KBM-7 (cell line): ENCODE results near the gene SGPP1.
"Not testable (repeated sequence)": the region's sequence is repeated elsewhere in the genome, so short reads cannot be mapped to it uniquely, and the experiment has no call there.

Experiments
- DNase-seq: peaks from one replicate; pipeline ENCODE4 v3.0.0-alpha.2; 2015
- in situ Hi-C: fragments of 300-500 bp; cut with MboI; formaldehyde crosslinking; loops from 2 replicates; pipeline ENCODE4 v1.14.3; 2020; ENCODE audit warnings: low sequenced_read_pairs, low pct_unique_long_range_greater_than_20kb, mixed read lengths

Gene SGPP1

DNA sequence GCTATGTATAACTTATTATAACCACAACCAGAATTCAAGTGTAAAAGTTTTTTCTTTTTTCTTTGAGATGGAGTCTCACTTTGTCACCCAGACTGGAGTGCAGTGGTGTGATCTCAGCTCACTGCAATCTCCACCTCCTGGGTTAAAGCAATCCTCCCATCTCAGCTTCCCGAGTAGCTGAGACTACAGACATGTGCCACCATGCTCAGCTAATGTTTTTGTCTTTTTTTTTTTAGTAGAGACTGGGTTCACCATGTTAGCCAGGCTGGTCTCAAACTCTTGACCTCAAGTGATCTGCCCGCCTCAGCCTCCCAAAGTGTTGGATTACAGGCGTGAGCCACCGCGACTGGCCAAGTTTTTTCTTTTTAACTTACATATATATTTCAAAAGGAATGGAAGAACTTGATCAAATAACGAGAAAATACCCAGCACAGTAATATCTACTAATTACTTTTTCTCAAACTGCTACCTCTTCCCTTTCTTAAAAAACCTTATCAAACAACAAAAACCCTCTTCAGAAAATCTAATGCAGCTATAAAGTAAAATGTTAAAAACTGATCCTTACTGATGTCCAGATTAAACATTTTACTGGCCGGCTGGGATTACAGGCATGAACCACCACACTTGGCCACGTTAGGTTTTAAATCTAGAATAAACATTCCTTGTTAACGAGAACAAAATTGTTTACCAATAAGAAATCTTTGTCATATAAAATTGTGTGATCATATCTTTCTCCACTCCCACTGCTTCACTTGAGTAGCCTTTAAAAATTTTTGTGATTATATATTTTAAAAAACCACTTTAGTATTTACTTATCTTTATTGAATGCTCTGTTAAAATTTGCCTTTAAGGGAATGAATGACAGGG, 44.9 kb downstream of the SGPP1 start:
- no peak for DNase-seq
- in situ Hi-C loops, result no loop called here

- in situ Hi-C loops, result no loop called here
- no peak for DNase-seq
Observed at GRCh38 chr14:63678536-63678935, 49.3 kb downstream of the SGPP1 start.

DNA sequence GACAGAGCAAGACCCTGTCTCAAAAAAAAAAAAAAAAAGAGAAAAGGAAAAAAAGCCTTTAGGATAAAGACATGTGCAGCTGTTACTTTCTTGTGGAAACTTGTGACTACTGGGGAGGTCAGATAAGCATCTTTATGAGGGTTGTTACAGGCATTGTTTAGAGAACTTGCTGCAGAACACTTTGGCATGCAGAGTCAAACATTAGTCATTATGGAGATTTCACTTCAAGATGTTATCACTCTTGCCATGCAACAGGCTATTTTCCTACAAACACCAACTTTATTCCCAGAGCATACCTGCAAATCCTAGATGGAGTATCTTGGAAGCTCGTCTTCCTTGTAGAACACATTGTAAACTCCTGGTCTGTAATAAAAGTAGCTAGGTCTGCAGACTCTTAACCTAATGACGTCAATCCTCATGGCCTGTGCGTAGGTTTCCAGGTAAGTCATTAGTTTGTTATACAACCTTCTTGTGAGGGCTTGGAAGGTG, 49.9 kb downstream of the SGPP1 start:
- in situ Hi-C loops, result no loop called here
- DNase-seq, result peak; percentile 44

DNA sequence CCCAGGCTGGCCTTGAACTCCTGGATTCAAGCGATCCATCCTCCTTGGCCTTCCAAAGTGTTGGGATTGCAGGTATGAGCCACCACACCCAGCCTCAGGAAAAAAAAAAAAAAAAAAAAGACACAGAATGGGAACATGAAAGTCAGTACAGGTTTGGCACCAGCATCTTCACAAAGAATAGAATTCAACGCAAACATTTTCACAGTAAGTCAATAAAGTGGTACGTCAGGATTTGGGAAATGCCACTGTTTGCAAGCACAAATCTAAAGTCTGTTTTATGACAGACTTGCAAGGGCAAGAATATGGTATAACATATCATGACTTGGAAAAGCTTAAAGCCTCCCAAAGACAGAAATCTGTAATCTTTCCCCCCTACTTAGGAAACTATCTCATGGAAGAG, 51.2 kb downstream of the SGPP1 start:
- in situ Hi-C loops, result no loop called here
- DNase-seq, result no peak

- in situ Hi-C loops, result no loop called here
- no peak for DNase-seq
Observed at GRCh38 chr14:63673886-63674497, 53.9 kb downstream of the SGPP1 start.

DNA sequence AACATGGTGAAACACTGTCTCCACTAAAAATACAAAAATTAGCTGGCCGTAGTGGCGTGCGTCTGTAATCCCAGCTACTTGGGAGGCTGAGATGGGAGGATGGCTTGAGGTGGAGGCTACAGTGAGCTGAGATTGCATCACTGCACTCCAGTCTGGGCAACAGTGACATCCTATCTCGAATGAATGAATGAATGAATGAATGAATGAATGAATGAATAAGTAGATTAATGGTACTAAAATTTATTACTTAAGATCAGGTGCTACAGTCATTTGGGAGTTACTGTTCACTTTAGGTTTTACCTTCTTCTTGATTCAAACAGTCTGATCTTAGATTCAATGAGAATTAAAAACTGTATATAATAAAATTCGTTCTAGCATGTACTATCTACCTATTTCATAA, 54.6 kb downstream of the SGPP1 start:
- in situ Hi-C loops, result no loop called here
- no peak for DNase-seq

- no peak for DNase-seq
Observed at GRCh38 chr14:63672417-63673180, 55.3 kb downstream of the SGPP1 start.

GRCh38 chr14:63671987-63672386, 55.9 kb downstream of the SGPP1 start:
- DNase-seq, result no peak

More at GRCh38 chr14:63672417-63673180, 55.3 kb downstream of the SGPP1 start:
- in situ Hi-C loops, result no loop called here

GRCh38 chr14:63670692-63671091, 57.2 kb downstream of the SGPP1 start:
- DNase-seq, result no peak
- in situ Hi-C loops, result no loop called here

More at GRCh38 chr14:63671987-63672386, 55.9 kb downstream of the SGPP1 start:
- in situ Hi-C loops, result no loop called here

DNA sequence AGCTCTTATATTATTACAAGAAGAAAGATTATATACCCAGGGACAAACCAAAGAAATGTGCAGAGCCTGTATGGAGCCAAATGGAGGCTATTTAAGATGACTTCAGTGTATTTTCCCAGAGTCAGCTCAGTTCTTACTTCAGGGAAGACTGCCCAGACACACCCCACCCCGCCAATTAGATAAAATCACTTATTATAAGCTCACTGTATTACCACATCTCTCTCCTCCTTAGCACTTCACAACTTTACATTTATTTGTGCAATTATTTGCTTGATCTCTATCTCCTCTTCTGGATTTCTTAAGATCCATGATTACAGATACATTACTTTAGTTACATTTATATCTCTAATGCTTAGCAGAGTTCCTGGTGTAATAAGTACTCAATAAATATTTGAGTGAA, 61.5 kb downstream of the SGPP1 start:
- in situ Hi-C loops, result no loop called here
- DNase-seq, result no peak

DNA sequence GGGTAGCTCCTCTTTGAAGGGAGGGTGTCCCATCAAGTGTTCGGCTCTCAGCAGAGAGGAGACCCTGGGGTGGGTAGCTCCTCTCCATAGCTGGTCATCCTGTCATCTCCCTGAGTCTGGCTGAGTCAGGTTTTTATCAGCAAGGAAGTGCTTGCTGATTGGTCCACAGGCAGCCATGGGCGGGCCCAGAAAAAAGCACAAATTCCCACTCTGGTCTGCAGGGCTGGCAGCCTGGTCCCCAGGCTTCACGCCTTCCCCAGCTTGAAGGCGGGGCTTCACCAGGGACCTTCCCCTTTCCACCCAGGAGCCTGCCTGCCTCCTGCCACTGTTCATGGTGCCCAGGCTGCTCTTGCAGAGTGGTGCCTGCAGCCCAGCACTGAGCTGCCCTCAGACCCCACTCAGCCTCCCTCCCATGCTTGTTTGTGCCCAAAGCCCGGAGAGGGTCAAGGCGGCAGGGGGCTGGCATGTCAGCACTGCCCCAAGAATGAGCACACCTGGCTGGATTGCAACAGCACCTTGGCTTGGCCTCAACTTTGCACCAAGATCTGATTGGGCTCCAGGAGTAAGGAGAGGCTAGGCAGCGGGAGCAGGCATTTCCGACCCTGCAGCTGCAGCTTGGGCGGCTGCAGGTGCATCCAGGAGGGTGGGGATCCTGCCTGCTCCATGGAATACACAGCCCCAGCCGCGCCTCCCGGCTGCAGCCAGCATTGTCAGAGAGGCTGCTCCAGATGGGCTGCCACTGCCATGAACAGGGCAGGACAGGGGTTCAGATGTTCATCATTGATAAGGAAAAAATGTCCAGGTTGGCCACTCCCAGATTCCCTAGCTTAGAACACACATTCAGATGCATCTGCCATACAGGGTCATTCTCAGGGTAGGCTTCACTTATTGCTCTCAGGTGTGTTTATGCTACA, 64.2 kb downstream of the SGPP1 start:
- no peak for DNase-seq
- in situ Hi-C loops, result no loop called here

DNA sequence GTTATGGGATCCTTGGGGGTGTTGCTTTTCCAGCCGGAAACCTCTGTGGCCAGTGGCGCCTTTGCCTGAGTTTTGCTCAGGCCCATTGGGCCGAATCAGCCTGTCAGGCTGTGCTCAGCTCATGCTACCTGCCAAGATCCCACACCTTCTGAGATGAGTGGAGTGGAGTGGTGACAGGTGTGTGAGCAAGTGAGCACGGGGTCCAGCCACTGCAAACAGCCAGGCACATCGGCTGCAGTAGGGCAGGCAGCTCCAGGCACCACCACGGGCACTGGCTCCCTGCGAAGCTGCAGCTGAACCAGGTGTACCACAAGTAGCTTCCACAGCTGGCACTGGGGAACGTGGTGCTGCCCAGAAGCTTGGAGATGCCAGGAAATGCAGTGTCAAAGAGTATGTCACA, 65.1 kb downstream of the SGPP1 start:
- in situ Hi-C loops, result no loop called here
- DNase-seq, result no peak

DNA sequence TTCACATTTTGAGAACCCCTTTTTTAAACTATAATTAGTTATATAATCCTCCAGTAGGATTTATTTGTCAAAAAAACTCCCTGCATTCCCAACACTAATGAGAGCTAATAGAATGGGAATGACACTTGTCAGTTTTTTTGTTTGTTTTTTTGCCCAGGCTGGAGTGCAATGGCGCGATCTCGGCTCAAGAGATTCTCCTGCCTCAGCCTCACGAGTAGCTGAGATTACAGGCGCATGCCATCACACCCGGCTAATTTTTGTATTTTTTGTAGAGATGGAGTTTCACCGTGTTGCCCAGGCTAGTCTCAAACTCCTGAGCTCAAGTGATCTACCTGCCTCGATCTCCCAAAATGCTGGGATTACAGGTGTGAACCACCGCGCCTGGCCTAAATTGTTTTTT, 66.0 kb downstream of the SGPP1 start:
- in situ Hi-C loops, DNase-seq: not testable (repeated sequence)

GRCh38 chr14:63659726-63660125, 68.1 kb downstream of the SGPP1 start:
- in situ Hi-C loops, result no loop called here
- DNase-seq, result no peak

- no peak for DNase-seq
- in situ Hi-C loops, result no loop called here
Observed at GRCh38 chr14:63656194-63656593, 71.7 kb downstream of the SGPP1 start.

DNA sequence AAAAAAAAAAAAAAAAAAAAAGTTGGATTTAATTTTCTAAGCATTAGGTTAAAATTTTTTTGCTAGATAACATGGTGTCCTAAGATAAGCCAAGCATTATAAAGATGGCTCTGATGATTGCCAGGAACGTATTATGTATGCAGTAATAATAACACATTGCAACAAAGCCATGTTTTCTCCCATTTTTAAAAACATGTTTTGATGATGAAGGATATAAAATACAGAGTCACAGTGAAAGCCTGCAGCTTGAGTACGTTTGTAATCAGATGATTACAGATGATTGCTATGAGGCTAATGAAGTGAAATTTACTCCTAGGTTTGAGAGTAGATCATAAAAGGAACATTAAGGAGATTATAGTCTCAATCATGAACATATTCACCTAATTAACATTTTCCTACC, 72.9 kb downstream of the SGPP1 start:
- DNase-seq, result no peak
- in situ Hi-C loops, result no loop called here

GRCh38 chr14:63654346-63654745, 73.5 kb downstream of the SGPP1 start:
- DNase-seq, result no peak
- in situ Hi-C loops, result no loop called here

- no peak for DNase-seq
- in situ Hi-C loops, result no loop called here
Observed at GRCh38 chr14:63652406-63652805, 75.5 kb downstream of the SGPP1 start.
